ENCODE data around the gene ACTR1A.

Gene ACTR1A

DNA sequence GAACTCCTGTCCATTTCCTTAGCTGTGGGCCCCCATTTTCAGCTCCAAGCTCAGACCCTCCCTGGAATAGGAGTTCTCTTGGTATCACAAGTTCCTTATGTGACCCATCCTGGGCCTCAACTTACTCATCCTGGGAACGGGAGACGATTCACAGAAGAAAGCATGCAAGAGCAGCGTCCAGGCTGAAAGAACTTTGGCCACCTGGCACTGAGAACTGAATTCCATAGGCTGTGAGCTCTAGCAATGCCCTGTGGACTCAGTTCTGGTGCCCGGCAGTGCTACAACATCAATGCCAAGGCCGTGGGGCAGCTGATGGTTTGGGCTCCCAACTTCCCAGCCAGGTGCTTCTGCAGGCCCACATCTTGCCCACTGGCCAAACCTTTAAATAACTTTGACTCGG is 66.2 kb downstream of the ACTR1A start:
- Mint-ChIP-seq H3K27ac (peak overlapping the region; percentile 83), H3K4me3 (peak overlapping the region; percentile 86)

DNA sequence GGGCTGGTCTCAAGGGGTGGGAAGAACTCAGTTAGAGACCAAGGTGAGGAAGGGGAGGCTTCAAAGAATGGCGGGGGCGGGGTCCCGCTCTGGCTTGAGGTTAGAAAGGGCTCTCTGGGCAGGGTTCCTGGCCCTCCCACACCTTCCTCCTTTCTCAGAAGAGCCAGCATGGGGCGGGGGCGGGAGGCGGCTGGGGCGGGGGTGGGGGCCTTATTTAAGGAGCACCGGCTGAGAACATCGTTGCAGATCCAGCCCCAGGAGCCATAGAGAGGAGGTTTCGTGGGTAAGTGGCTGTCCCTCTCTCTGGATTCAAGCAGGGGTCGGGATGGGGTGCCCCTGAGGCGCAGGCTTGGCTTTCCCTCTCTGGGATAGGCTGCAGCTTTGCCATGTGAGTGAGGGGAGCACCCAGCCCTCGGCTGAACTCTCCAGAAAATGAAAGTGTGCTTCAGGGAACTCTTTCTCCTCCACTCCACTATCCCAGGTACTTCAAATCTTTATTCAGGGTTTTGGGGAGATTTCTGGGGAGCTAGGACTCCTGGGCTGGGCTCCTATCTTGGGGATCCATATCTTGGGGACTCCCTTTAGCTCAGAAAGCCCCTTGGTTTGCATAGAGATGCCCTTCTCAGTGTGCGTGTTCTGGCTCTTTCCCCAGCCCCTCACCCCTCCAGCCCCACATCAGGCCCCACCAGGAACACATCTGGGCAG is 66.8 kb downstream of the ACTR1A start:
- Mint-ChIP-seq H3K36me3 (ENCODE audit: low read depth) (peaks cover 20% of the 10 kb centered on the region), H3K4me1 (ENCODE audit: low read depth) (peaks cover 60% of the 10 kb centered on the region), H3K27ac (peak overlapping the region; percentile 83), H3K27me3 (no peaks in the 10 kb centered on the region), H3K4me3 (peak overlapping the region; percentile 86), H3K9me3 (no peaks in the 10 kb centered on the region)

More for the DNA sequence above, 66.2 kb downstream of the ACTR1A start:
- Mint-ChIP-seq H3K36me3 (ENCODE audit: low read depth) (peaks cover 20% of the 10 kb centered on the region), H3K9me3 (no peaks in the 10 kb centered on the region), H3K4me1 (ENCODE audit: low read depth) (peaks cover 61% of the 10 kb centered on the region), H3K27me3 (no peaks in the 10 kb centered on the region)

DNA sequence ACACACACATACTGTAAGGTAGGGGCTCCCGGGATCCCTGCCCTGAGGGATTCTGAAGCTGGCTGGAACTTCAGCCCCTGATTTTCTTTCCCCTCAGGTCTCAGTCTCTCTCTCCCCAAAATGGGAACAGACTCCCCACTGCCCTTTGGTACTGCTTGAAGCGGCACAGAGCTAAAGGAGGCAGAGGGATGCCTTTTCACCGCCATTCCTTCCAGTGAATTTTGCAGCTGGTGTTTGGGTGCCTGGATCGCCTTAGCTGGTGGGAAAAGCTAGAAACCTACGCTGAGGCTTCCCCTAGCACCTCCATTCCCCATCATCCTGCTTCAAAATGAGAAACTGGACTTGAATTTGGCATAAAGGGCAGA is 67.4 kb downstream of the ACTR1A start:
- peaks cover 20% of the 10 kb centered on the region for H3K36me3 Mint-ChIP-seq (ENCODE audit: low read depth)
- peak overlapping the region; percentile 83 for H3K27ac Mint-ChIP-seq
- H3K9me3 Mint-ChIP-seq, result no peaks in the 10 kb centered on the region
- H3K27me3 Mint-ChIP-seq, result no peaks in the 10 kb centered on the region
- H3K4me1 Mint-ChIP-seq (ENCODE audit: low read depth), result peaks cover 58% of the 10 kb centered on the region
- H3K4me3 Mint-ChIP-seq, result peak overlapping the region; percentile 86

DNA sequence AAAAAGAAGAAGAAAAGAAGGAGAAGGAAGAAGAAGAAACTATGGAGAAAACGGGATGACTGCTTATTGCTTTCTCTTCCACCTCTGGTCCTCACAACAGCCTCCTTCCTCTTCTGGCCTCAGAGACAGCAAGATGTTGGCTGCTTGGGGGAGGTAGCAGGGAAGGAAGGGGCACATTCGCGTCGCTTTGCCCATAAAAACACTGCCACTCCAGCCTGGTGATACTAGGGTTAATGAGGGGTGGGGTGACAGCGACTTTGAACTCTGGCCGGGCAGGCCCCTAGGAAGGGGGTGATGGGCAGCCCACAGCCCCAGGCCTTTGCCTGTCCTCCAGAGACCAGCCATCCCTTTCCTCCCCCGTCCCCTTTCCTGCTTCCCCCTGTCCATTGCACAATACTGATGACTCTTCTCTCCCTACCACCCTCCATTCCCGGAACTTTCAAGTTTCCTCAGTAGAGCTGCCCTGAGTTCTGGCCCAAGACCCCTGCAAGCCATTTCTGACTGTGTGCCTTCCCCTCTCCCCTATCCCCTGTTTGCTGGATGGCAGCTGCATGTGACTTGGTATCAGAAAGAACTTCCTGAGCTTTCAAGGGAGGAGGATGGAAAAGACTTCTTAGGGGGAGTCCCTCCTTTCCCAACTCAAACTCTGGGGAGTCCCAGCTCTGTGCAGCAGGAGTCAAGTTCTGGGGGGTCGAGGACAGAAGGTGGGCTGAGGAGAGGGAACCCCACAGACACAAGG is 67.9 kb downstream of the ACTR1A start:
- H3K4me3 Mint-ChIP-seq, result peak overlapping the region; percentile 86
- peaks cover 20% of the 10 kb centered on the region for H3K36me3 Mint-ChIP-seq (ENCODE audit: low read depth)
- H3K27me3 Mint-ChIP-seq, result no peaks in the 10 kb centered on the region
- H3K9me3 Mint-ChIP-seq, result no peaks in the 10 kb centered on the region
- H3K27ac Mint-ChIP-seq, result peak overlapping the region; percentile 83
- peaks cover 58% of the 10 kb centered on the region for H3K4me1 Mint-ChIP-seq (ENCODE audit: low read depth)

DNA sequence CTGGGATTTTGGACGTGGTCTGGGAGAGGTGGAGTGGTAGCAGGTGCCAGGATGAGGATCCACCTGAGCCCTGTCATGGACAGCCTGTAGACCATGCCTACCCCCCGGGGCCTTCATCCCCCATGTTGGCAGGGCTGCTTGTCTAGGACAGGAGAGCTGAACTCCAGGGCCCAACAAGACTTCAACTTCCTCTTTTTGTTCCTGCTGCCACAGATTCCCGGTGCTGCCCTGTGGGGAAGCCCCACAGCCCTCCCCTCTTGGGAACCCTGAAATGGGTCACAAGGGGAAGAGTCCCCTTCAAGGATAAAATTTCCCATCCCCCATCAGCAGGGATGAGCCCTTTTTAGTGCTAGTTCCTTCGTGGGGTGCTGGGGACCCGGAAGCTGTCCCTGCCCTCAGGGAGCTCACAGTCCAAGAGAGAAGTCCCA is 68.9 kb downstream of the ACTR1A start:
- Mint-ChIP-seq H3K27me3 (no peaks in the 10 kb centered on the region), H3K36me3 (ENCODE audit: low read depth) (peaks cover 20% of the 10 kb centered on the region), H3K27ac (peak overlapping the region; percentile 98), H3K9me3 (no peaks in the 10 kb centered on the region), H3K4me1 (ENCODE audit: low read depth) (peaks cover 58% of the 10 kb centered on the region), H3K4me3 (peak overlapping the region; percentile 92)

DNA sequence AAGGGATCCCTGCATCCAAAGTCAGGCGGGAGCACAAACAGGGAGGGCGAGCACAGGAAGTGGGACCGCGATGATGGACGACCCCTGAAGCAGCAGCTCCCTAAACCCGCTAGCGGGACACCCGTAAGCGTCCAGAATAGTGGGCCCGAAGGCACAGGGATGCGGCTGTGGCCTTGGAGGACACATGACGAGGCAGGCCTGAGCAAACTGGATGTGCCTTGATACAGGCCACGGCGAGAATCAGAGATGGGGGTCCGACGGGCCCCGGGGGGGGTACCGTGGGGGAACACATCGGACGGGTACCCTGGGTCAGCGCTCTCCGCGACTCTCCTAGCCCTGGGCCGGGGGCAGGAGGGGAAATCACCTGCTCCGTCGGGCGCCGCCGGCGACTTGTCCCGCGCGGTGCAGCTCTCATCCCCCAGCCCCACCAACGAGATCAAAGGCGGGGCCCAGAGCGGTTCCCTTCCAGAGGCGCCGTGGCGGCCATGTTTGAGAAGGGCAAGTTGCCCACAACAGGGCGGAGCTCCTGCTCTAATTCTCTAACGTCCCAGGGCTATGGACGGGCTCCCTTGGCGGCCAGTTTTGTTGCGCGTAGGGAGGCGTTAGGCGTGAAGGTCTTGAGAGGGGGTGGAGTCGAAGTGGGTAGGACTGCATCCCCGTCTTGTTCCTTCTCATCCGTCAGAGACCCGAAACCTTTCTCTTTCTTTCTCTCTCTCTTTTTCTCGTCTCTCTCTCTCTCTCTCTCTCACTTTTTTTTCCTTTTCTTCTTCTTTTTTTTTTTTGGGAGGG is 70.2 kb downstream of the ACTR1A start, which contains the start of gene CUEDC2:
Gene CUEDC2 (minus strand): TSS at position 413 of the 789 bp plus-strand sequence. CDS start 7,386 bp downstream, outside the sequence.
- H3K4me3 Mint-ChIP-seq, result peak within 1 kb of the TSS; percentile 92
- H3K4me1 Mint-ChIP-seq (ENCODE audit: low read depth), result peaks cover 53% of the 10 kb centered on the region
- no peaks in the 10 kb centered on the region for H3K9me3 Mint-ChIP-seq

DNA sequence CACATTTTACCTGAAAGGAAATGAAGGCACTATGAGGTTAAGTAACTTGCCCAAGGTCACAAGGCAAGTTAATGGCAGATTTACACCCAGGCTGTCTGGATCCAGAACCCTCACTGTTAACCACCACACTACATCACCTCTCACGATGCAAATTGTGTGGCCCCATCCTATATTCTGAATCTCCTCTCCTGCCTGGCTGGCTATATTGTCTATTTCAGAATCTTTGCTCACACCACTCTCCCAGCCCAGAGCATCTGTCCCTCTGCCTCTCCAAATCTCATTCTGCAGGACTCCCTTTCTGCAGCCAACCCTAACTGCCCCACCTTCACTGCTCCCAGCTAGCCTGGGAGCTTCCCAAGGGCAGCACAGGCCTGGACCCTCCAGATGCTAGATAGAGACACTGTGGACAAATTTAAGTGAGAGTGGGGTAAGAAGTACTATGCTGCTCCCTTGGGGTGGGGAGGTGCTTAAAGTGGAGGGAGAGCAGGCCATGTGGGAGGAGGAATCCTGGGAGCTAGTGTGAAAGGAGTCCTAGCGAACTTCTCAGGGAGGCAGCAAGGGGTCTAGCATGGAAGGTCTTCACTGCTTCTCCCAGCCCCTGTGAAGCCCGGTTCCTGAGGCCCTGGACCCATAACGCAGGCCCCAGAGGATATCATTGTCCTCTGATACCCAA is 70.9 kb downstream of the ACTR1A start:
- H3K4me1 Mint-ChIP-seq (ENCODE audit: low read depth), result peaks cover 53% of the 10 kb centered on the region
- no peaks in the 10 kb centered on the region for H3K27me3 Mint-ChIP-seq
- H3K4me3 Mint-ChIP-seq, result peak overlapping the region; percentile 92
- no peaks in the 10 kb centered on the region for H3K9me3 Mint-ChIP-seq
- peak overlapping the region; percentile 98 for H3K27ac Mint-ChIP-seq
- peaks cover 8% of the 10 kb centered on the region for H3K36me3 Mint-ChIP-seq (ENCODE audit: low read depth)

More for the DNA sequence above, 70.2 kb downstream of the ACTR1A start, which contains the start of gene CUEDC2:
- Mint-ChIP-seq H3K27ac (peak within 1 kb of the TSS; percentile 98), H3K27me3 (no peaks in the 10 kb centered on the region), H3K36me3 (ENCODE audit: low read depth) (peaks cover 11% of the 10 kb centered on the region)

DNA sequence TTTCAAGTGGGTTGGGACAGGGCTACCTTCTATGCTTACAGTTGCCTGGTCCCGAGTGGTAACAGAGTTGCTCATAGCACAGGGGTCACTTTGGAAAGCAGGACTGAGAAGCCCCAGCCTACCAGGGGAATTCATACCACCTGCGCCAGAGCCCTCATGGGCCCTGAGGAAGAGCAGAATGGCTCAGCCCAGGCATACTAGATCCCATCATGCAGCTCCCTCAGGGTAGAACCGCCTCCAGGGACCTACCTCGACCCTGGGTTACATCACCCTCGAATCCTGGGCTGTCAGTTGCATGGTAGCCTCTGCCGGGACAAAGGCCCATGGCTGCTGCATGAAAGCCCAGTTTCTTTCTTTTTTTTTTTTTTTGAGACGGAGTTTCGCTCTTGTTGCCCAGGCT is 73.0 kb downstream of the ACTR1A start:
- no peaks in the 10 kb centered on the region for H3K27me3 Mint-ChIP-seq
- H3K36me3 Mint-ChIP-seq (ENCODE audit: low read depth), result peaks cover 10% of the 10 kb centered on the region
- peaks cover 42% of the 10 kb centered on the region for H3K4me1 Mint-ChIP-seq (ENCODE audit: low read depth)
- H3K27ac Mint-ChIP-seq, result no peak overlapping the region
- H3K9me3 Mint-ChIP-seq, result no peaks in the 10 kb centered on the region
- no peak overlapping the region for H3K4me3 Mint-ChIP-seq
